NCI-H82 (cell line): ENCODE measurements around the gene SPESP1.

Experiments
- DNase-seq: peaks from one replicate; lab custom pipeline; 2025; lab: John Stamatoyannopoulos, UW

The SPESP1 gene

GRCh38 chr15:68930268-68931022 lies at the start of gene SPESP1:
Gene SPESP1 (plus strand): TSS chr15:68930525. CDS start chr15:68930654, 129 bp downstream.
- DNase-seq = no peak

DNA sequence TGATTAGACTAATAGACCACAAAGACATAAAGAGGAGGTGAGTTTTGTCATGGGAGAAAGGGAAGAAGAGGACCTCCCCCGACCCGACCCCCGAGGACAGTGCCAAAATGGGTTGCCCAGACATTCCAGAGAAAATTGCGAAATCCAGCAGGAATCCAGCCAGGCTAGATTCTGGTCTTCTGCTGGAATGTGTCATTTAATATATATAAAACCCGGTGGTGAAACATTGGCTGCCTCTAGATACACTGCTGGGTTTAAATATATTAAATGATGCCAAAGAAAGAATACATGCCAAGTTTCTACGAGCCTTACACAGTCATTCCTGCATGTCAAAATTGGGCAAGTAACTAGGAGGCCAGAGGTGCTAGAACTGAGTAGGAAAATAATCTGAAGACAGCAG lies 45.3 kb upstream of the SPESP1 start:
- DNase-seq = no peak

DNA sequence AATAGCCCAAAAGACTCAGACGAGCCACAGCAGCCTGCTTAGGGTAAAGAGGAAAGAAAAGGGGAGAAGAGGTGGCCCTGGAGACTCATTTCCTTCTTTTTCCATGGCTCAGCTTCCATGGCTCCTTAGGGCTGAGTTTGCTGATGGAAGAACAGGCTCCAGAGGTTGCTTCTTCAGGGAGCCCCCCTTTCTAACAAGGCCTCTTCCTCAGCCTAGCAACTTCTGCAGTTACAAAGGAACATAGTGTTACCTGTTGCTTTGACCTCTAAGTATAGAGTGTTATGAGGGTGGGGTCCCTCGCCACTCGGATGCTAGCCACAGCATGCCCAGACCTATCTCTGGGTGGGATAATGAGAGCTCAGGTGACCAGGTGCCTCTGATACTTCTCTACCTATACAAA lies 43.2 kb upstream of the SPESP1 start:
- DNase-seq = no peak

DNA sequence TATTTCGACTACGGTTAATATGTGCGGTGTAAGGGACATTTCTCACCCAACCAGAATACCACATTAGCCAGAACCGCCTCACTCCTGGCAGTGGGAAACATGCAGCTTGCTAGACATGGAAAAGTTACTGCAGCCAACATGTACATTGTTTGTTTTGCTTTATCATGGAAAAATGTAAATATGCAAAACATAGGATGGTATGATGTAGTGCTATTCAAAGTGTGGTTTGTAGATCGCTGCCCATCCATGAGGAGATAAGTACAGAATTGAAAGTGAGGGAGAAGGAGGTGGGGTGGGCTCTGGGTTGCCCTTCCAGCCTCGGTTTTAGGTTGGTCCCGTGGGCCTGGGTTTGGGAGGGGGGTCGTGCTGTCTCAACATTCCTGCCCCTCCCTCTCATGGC lies 42.5 kb upstream of the SPESP1 start:
- no peak for DNase-seq

DNA sequence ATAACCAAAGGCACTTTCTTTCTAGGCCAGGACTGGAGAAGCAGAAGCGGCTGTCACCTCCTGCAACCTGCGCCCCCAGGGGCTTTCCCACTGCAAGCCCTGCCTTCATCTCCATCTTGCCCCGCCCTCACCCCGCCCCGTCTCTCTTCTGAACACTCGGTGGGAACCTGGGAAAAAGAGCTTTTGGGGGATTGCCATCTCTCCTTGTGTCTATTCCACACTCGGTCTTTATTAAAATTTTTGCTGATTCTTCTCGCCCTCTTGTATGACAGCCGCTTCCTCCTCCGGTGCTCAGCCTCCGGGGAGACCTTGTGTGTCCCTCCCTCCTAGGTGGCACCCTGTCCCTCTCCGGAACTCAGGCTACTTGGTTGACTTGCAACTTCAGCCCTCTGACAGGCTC lies 41.9 kb upstream of the SPESP1 start:
- no peak for DNase-seq

GRCh38 chr15:68894208-68894607 lies 36.1 kb upstream of the SPESP1 start:
- DNase-seq = no peak

DNA sequence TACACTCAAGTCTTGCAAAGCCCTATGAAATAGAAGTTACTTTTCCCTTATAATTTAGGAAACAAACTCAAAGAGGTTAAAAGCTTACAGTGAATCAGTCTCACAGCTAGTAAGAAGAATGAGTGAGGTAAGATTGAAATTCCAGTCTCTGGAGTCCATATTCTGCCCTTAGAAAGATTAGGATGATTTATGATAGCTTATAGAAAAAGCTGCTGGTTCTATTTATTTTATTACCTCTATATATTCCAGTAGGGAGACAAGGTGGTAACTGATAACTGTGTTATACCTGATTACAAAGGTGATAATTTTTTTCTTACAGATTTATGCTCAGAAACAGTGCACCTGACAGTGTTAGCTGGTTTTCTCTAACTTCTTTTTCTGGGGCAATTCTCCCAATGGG lies 34.1 kb upstream of the SPESP1 start:
- no peak for DNase-seq

GRCh38 chr15:68897016-68897415 lies 33.3 kb upstream of the SPESP1 start:
- no peak for DNase-seq

DNA sequence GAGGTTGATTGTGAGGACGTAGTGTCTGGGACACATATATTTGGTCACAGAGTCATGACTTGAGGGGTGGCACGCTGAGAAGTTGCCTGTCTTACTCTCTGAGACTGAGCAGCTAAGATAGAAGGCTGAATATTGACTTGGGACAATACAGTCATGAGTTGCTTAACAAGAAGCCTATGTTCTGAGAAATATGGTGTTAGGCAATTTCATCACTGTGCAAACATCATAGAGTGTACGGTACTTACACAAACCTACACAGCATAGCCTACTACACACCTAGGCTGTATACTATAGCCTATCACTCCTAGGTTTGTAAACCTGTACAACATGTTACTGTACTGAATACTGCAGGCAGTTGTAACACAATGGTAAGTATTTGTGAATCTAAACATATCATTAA lies 30.3 kb upstream of the SPESP1 start:
- no peak for DNase-seq

DNA sequence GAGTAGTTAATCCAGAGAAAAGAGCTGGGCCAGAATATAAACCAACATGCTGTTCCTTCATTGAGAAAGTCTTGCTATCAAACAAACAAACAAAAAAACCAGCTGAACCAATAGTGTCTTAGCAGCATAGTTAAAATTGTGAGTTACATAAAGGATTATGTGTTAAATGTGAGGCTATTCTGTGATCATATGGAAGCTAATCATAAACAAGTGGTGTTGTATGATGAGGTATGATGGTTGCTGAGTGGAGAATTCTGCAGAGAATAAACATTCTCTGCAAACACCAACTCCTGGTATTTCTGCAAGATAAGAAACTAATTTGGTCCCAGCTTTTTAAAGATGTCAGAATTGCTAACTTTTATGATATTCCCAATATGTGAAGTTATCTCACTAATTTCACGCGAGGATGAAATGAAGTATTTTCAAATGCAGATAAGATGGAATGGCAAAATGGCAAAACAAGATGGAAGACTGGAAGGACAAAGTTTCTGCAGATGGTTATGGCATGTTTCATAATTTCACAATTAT lies 22.9 kb upstream of the SPESP1 start:
- no peak for DNase-seq

- no peak for DNase-seq
Measured at GRCh38 chr15:68909601-68910100, 20.7 kb upstream of the SPESP1 start.

DNA sequence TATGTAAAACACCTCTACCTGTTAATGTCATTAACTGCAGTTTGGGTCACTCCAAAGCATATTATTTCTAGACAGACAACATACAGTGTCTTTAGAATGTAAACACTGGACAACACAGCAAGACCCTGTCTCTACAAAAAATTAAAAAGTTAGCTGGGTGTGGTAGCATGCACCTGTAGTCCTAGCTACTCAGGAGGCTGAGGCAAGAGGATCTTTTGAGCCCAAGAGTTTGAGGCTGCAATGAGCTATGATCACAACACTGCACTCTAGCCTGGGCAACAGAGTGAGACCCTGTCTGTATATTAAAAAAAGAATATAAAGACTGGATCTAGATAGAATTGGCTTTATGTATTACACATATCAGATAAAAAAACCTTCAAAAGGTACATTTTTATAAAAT lies 20.0 kb upstream of the SPESP1 start:
- DNase-seq = no peak

GRCh38 chr15:68910816-68911215 lies 19.5 kb upstream of the SPESP1 start:
- DNase-seq = no peak

DNA sequence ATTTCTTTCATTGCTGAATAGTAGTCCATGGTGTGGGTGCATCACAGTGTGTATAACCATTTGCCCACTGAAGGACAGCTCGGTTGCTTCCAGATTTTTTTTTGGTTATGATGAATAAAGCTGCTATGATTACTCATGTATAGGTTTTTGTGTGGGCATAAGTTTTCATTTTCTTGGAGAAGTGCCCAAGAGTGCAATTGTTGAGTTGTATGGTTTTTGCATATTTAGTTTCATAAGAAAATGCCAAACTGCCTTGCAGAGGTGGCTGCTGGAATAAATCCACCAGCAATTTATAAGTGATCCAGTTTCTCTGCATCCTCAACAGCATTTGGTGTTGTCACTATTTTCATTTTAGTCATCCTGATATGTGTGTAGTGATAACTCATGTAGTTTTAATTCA lies 8.4 kb upstream of the SPESP1 start:
- no peak for DNase-seq

DNA sequence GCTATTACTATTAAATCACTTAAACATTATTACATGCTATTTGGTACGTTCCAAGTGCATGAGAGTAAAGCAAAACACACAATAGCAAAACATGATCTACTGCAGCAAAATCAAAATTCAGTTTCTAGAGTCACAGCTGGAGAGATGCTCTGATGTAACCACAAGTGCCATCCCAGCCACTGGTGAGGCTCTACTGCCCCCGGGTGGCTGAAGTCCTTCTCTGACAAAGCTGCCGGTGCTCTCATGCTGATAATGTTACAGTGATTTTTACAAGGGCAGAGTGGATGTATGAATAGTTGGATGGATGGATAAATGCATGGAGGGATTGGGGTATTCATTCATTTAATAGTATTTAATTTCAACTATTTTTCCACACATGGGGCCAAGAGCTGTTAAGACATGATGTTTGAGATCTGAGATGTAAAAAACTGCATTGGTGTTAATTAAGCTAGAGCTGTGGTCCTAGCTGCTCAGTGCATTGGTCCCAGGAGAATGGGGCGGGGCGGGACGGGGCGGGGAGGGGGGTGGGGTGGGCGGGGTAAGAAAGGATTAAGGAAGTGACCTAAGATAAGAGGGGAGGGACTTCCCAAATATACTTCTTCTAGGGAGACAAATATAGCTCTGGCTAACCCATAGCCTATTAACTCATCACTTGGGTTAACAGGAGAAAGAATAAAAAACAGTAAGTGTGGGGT lies 5.3 kb upstream of the SPESP1 start:
- peak; percentile 91 for DNase-seq

- DNase-seq = no peak
Measured at GRCh38 chr15:68933001-68933400, 2.7 kb downstream of the SPESP1 start.

DNA sequence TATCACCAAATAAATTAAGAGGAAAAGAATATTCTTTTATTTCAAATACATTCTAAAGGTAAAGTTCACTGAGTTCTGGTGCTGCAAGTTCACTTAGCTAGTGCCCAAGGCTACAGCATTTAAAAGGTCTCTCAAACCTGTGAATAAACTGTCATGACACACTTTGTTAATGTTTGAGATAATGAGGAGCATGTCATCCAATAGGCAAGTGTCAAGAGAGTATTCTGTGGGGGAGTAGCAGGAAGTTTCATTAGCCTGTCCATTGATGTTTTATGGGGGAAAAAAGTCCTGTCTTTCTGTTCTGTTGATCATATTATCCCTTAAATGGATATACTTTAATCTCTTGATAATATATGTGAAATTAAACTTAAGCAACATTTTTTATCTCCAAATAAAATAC lies 4.0 kb downstream of the SPESP1 start:
- no peak for DNase-seq

DNA sequence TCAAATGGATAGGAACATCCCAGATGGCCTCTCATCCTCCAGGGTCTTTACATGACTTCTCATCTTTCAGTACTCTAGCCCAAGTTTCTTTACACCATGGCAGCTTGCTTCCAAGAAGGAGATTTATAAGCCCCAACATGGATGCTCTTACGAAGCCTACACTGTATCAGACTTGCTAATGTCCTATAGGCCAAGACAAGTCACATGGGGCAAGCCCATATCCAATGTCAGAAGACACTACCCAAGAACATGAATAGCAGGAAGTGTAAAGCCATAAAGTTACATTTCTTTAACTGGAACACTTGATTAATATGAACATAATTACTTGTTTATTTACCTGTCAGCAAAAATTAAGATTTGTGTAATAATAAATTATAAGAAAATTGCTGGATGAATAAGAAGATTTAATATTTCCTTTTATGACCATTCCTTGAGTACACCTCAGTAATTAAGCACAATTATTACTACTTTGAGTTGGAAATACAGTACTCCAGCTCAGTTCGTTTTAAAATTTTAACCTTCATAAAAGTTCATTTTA lies 5.1 kb downstream of the SPESP1 start:
- peak; percentile 15 for DNase-seq

DNA sequence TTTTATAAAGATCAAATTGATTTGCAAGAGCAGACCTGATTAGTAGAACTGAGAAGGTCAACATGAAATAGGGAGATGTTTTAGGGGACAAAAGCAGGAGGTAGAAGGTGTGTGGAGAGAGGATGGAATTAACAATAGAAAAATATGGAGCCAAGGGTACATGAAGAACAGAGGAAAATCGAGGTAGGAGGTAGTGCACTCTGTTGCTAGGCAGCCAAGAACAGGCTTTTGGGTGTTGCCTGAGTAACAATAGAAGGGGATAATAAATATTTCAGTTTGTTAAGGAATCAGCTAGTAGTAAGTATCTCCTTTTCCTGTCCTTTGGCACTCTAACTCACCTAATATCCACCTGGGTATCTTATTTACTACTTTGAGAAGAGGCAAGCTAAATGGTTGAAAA lies 9.2 kb downstream of the SPESP1 start:
- no peak for DNase-seq

GRCh38 chr15:68951813-68952212 lies 21.5 kb downstream of the SPESP1 start:
- no peak for DNase-seq

DNA sequence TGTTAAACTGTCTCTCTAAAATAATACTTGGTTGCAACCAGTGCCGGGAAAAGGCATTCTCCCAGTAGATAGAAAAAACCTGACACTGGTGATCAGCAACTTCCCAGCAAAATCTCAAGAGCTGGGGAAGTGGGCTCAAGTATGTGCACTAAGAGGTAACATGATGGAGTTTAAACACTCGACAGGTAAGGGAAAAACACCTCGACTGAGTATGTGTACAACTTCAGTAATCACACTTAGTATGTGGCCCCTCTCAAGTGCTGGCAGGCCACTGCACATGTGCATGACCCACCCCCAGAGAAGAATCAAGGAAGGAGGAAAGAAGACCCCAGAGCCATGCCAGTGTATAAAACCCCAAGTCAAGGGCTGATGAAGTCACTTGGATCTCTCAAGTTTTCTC lies 27.4 kb downstream of the SPESP1 start:
- DNase-seq = no peak

GRCh38 chr15:68958597-68958996 lies 28.3 kb downstream of the SPESP1 start:
- DNase-seq = no peak

DNA sequence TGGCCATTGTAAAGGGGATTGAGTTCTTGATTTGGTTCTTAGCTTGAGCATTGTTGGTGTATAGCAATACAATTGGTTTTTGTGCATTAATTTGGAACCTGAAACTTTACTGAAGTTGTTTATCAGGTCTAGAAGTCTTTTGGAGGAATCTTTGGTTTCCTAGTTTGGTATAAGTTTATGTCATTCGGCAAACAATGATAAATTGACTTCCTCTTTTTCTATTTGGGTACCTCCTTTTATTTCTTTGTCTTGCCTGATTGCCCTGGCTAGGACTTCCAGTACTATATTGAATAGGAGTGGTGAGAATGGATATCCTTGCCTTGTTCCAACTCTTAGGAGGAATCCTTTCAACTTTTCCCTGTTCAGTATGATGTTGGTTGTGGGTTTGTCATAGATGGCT lies 32.1 kb downstream of the SPESP1 start:
- DNase-seq = no peak
